HG03039 (cell line): ENCODE data around the gene LSR.

ENCODE experiments used
- ATAC-seq: cut with Tn5 transposase; IDR thresholded peaks from one replicate; pipeline ENCODE4 v1.9.1; 2021; ENCODE audit warnings: mild to moderate bottlenecking, moderate library complexity; ENCODE audit not compliant: unreplicated experiment

Gene LSR

GRCh38 chr19:35298561-35298972 lies 49.8 kb downstream of the LSR start:
- no peak for ATAC-seq

DNA sequence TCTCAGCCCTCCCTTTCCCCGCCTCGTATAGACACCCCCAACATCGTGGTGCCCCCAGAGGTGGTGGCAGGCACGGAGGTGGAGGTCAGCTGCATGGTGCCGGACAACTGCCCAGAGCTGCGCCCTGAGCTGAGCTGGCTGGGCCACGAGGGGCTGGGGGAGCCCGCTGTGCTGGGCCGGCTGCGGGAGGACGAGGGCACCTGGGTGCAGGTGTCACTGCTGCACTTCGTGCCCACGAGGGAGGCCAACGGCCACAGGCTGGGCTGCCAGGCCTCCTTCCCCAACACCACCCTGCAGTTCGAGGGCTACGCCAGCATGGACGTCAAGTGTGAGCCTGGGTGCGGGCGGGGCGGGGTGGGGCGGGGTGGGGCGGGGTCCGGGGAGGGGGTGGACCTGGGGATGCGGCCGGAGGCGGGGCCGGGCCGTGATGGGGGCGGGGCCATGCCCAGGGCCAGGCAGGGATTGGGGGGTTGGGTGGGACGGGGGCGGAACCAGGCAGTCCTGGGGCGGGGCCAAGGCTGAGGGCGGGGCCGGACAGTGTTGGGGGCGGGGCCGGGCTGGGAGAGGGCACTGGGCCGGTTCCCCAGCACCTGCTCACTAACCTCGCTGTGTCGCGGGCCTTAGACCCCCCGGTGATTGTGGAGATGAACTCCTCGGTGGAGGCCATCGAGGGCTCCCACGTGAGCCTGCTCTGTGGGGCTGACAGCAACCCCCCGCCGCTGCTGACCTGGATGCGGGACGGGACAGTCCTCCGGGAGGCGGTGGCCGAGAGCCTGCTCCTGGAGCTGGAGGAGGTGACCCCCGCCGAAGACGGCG lies 50.9 kb downstream of the LSR start:
- ATAC-seq: no peak

DNA sequence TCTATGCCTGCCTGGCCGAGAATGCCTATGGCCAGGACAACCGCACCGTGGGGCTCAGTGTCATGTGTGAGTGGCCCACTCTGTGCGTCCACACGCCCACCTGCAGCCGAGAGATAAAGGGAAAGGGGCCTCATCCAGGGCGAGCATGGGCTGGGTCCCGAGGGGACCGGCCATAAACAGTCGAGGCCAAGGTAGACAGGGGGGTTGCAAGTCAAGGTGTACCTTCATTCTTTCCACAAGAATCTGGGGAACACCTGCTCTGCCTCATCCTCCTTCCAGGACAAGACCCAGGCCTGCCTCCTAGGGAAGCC lies 51.5 kb downstream of the LSR start:
- no peak for ATAC-seq

- ATAC-seq: no peak
These were observed 53.2 kb downstream of the LSR start for GRCh38 chr19:35301961-35302360.

DNA sequence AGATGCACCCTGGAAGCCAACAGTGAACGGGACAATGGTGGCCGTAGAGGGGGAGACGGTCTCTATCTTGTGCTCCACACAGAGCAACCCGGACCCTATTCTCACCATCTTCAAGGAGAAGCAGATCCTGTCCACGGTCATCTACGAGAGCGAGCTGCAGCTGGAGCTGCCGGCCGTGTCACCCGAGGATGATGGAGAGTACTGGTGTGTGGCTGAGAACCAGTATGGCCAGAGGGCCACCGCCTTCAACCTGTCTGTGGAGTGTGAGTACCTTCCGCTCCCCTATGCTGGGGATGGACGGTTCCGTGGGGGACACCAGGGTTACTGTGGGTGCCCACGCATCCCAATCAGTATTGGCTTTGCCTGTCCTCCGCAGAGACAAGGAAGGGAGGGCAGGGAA lies 53.6 kb downstream of the LSR start:
- no peak for ATAC-seq

DNA sequence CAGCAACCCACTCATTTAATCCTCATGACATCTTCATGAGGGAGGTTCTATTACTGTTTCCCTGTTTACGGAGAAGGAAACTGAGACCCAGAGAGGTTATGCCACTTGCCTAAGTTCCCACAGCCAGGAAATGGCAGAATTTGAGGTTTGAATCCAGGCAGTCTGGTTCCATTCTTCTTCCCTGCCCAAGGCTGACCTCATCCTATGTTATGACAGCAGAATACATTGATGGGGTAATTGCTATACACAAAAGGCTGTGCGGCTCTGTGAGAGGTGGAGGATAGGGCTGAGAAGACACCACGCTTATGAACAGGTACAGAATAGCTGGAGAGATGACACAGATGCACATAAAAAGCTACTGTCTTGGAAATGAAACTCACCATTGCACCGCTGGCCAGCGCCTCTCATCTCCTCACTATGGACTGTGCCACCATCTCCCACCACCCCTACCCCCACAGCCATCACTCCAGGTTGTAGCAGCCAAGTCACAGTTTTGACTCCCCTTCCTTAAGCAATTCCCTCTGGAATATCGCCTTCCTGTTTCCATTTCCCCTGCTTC lies 54.6 kb downstream of the LSR start:
- no peak for ATAC-seq

GRCh38 chr19:35304036-35304435 lies 55.2 kb downstream of the LSR start:
- ATAC-seq: no peak

DNA sequence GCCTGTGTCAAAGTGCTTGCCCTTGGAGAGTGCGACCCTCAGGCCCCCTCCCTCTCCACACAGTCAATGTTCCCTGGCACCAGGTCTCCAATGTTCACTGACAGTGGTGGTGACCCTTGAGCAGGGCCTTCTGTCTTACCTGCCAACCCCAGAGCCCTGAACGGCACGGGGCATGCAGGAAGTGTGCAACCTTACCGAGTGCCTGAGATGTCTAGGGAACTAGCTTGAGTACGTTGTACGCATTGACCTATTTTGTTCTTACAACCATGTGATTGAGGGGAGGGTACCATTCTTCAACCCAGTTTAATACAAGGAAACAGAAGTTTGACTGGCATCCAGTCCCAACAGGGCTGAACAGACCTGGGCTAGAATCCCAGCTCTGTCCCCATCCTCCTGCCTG lies 56.4 kb downstream of the LSR start:
- no peak for ATAC-seq

DNA sequence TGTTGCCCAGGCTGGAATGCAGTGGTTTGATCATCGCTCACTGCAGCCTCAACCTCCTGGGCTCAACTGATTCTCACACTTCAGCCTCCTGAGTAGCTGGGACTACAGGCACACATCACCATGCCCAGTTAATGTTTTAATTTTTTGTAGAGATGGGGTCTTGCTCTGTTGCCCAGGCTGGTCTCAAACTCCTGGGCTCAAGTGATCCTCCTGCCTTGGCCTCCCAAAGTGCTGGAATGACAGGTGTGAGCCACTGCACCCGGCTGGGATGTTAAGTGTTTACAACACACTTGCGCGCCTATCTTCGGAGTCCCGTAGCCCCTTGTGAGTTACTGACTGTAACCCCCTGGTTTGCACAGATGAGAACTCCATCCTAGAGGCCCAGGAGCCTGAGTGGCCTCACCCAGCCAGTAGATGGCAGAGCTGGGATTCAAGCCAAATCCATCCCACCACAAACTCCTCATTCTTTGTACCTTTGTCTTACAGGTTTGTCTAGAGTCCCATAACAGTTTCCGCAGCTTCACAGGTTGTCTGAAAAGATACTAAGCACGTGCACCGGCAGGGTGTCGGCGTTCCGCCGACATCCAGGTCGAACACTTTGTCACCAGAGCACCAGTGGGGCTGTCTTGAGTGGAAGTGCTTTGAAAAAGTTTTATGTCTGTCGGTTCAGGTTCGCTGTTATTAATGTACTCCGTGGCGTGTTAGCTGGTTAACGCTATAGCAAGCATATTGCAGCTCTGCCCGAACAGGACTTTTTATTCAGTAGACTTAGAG lies 57.9 kb downstream of the LSR start:
- no peak for ATAC-seq

- ATAC-seq: no peak
These were observed 59.1 kb downstream of the LSR start for GRCh38 chr19:35307931-35308330.

GRCh38 chr19:35308910-35309309 lies 60.1 kb downstream of the LSR start:
- ATAC-seq: no peak

DNA sequence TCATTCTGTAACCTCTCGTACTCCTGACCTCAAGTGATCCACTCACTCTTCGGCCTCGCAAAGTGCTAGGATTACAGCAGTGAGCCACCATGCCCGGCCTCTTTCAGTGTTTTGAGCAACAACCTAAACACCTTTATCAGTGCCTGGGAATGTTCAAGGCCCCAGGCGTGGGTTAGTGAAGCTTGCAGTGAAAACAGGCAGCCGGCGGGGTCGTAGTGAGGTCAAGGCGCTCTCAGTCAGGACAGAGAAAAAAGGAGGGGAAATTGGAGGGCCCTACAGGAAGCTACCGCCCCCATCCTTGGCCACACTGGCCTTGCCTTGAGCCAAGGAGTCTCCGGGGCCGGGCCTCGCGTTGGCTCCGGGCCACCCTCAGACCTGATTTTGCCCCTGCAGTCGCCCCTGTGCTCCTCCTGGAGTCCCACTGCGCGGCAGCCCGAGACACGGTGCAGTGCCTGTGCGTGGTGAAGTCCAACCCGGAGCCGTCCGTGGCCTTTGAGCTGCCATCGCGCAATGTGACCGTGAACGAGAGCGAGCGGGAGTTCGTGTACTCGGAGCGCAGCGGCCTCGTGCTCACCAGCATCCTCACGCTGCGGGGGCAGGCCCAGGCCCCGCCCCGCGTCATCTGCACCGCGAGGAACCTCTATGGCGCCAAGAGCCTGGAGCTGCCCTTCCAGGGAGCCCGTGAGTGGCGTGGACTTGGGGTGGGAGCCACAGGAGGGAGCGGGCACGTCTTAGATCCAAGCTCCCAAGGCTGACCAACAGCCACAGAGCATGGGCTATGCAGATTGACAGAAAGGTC lies 60.9 kb downstream of the LSR start:
- ATAC-seq: no peak

DNA sequence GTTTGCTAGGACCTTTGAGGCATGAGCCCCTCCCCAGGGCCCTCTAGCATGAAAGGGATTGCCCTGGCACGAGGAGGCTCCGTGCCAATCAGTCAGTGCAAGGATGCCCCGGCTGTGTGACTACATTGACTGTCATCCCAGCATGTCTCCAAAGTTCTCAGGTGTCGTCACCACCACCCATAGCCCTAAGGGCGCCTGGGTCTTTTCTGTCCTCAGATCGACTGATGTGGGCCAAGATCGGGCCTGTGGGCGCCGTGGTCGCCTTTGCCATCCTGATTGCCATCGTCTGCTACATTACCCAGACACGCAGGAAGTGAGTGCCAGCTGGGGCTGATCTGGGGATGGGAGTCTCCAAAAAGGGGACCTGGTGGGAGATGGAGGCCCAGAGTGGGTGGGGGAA lies 61.5 kb downstream of the LSR start:
- ATAC-seq: no peak

- ATAC-seq: no peak
These were observed 62.1 kb downstream of the LSR start for GRCh38 chr19:35310811-35311465.

GRCh38 chr19:35311901-35312665 lies 63.3 kb downstream of the LSR start:
- no peak for ATAC-seq

GRCh38 chr19:35313587-35313986 lies 64.8 kb downstream of the LSR start:
- ATAC-seq: no peak

DNA sequence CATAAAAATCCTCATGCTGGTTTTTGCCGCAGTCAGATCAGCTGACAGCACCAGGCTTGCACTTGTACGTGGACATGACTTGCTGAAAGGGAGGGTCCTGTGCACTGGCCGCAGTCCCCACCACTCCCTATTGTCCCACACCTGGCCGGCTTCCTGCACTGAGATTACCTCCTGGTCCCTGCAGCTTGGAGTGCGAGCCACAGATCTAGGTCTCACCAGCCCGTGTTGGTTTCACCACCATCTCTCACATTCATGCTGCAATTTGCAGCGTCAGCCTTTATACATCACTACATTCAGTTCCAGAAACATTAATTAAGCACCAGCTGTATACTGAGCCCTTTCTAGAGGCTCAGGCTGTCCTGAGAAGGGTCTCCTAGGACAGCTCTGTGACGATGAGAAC lies 65.2 kb downstream of the LSR start:
- ATAC-seq: no peak

- no peak for ATAC-seq
These were observed 66.2 kb downstream of the LSR start for GRCh38 chr19:35314858-35315470.

GRCh38 chr19:35315883-35316282 lies 67.1 kb downstream of the LSR start:
- ATAC-seq: no peak

GRCh38 chr19:35316560-35316959 lies 67.8 kb downstream of the LSR start:
- no peak for ATAC-seq
